ENCODE results near the gene WDR73.
A peak's percentile ranks its signal among the peaks of the same experiment; 100 is the strongest.
"Not testable (repeated sequence)": the region's sequence is repeated elsewhere in the genome, so short reads cannot be mapped to it uniquely, and the experiment has no call there.

The WDR73 gene

DNA sequence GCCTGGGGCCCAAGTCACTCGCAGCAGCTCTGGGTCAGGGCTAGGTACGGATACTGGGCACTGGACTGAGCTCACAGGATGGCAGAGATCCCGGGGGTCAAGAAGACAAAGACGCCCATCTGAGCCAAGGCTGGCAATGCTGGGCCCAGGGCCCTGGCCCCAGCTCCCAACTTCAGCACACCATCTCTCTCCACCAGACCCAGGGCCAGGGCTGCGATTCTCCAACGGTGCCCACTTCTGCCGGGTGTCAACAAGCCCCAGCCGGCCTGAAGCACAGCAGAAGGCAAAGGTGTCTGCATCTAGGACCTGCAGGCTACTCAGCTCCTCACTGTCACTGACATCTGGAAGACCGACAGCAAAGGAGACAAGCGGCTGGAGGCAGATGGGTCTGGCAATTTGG lies 8.6 kb downstream of the WDR73 start:
- Mint-ChIP-seq H3K9me3 (ENCODE audit: low read depth) (no peaks in the 10 kb centered on the region), H3K36me3 (peaks cover 10% of the 10 kb centered on the region), H3K4me1 (ENCODE audit: low read depth) (peaks cover 16% of the 10 kb centered on the region)

DNA sequence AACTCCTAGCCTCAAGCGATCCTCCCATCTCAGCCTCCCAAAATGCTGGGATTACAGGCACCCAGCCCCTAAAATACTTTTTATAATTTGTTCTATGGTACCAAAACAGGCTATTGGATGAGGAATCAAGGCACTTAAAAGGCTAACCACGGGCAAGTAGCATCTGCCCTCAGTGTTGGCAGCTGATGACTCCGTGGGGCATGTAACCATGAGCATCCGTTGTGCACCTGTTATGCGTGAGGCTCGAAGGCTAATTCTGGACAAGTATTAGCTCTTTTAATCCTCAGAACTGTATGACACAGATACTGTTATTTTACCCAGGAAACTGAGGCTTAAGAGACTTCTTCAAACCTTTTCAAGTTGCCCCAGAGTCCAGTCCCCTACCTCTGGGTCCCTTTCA lies 10.2 kb downstream of the WDR73 start:
- Mint-ChIP-seq H3K27ac (peak overlapping the region; percentile 50), H3K36me3 (peaks cover 10% of the 10 kb centered on the region), H3K27me3 (no peaks in the 10 kb centered on the region), H3K9me3 (ENCODE audit: low read depth) (no peaks in the 10 kb centered on the region), H3K4me3 (no peak overlapping the region), H3K4me1 (ENCODE audit: low read depth) (peaks cover 15% of the 10 kb centered on the region)

More for the DNA sequence above, 8.6 kb downstream of the WDR73 start:
- Mint-ChIP-seq H3K27me3 (no peaks in the 10 kb centered on the region), H3K27ac (no peak overlapping the region), H3K4me3 (no peak overlapping the region)

DNA sequence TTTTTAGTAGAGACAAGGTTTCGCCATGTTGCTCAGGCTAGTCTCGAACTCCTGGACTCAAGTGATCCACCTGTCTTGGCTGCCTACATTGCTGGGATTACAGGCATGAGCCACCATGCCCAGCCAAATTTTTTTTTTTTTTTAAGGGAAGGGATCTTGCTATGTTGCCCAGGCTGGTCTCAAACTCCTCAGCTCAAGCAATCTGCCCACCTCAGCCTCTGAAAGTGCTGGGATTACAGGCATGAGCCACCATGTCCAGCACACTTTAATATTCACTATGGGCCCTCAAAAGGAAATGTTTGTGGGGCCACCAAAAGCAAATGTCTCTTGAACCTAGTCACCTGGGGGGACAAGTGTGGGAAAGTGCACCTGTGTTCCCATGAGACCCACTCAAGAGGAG lies 11.4 kb downstream of the WDR73 start:
- peaks cover 19% of the 10 kb centered on the region for H3K4me1 Mint-ChIP-seq (ENCODE audit: low read depth)
- not testable (repeated sequence) for H3K27me3 Mint-ChIP-seq; H3K4me3 Mint-ChIP-seq; H3K36me3 Mint-ChIP-seq; H3K27ac Mint-ChIP-seq; H3K9me3 Mint-ChIP-seq (ENCODE audit: low read depth)

DNA sequence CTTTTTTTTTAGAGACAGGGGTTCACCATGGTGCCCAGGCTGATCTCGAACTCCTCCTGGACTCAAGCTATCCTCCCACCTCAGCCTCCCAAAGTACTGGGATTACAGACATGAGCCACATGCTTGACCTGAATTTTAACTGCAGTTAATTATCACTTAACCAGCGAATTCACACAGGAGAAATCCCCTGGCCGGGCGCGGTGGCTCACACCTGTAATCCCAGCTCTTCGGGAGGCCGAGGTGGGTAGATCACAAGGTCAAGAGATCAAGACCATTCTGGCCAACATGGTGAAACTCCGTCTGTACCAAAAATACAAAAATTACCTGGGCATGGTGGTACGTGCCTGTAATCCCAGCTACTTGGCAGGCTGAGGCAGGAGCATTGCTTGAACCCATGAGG lies 12.2 kb downstream of the WDR73 start:
- H3K4me1 Mint-ChIP-seq (ENCODE audit: low read depth): peaks cover 19% of the 10 kb centered on the region
- H3K9me3 Mint-ChIP-seq (ENCODE audit: low read depth); H3K27me3 Mint-ChIP-seq; H3K36me3 Mint-ChIP-seq; H3K4me3 Mint-ChIP-seq: not testable (repeated sequence)
- peak overlapping the region; percentile 11 for H3K27ac Mint-ChIP-seq

DNA sequence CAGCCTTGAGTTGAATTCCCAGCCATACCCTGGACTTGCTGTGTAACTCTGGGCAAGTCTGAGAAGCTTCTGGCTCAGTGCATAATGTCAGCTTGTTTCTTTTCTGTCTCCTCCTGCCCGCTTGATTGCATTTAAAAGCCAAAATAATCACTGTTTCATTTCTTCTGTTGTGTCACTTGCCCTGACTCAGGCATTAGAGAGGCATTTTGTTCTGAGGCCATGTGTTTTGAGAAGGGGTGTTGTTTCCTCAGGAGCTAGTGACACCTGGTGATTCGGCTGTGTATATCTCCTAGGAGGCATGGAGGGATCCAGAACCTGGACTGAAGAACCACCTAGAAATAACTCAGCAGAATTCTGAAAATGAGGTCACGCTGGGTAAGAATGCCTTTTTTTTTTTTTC lies 16.0 kb downstream of the WDR73 start:
- Mint-ChIP-seq H3K9me3 (ENCODE audit: low read depth) (no peaks in the 10 kb centered on the region), H3K36me3 (peaks cover 4% of the 10 kb centered on the region), H3K27ac (peak overlapping the region; percentile 81), H3K4me1 (ENCODE audit: low read depth) (peaks cover 40% of the 10 kb centered on the region), H3K4me3 (no peak overlapping the region), H3K27me3 (no peaks in the 10 kb centered on the region)

DNA sequence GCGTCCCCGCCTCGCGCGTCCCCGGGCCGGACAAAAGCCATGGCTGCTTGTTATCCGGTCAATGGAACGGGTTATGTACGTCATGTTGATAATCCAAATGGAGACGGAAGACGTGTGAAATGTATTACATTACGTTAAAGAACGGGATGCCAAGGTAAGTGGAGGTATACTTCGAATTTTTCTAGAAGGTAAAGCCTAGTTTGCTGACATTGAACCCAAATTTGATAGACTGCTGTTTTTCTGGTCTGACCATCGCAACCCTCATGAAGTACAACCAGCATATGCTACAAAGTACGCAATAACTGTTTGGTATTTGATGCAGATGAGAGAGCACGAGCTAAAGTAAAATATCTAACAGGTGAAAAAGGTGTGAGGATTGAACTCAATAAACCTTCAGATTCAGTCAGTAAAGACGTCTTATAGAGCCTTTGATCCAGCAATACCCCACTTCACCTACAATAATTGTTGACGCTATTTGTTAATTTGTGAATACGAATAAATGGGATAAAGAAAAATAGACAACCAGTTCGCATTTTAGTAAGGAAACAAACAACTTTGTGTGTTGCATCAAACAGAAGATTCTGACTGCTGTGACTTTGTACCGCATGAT lies 19.8 kb downstream of the WDR73 start:
- no peaks in the 10 kb centered on the region for H3K27me3 Mint-ChIP-seq
- peak overlapping the region; percentile 86 for H3K4me3 Mint-ChIP-seq
- H3K9me3 Mint-ChIP-seq (ENCODE audit: low read depth): no peaks in the 10 kb centered on the region
- H3K36me3 Mint-ChIP-seq: no peaks in the 10 kb centered on the region
- peak overlapping the region; percentile 69 for H3K27ac Mint-ChIP-seq
- peaks cover 45% of the 10 kb centered on the region for H3K4me1 Mint-ChIP-seq (ENCODE audit: low read depth)

DNA sequence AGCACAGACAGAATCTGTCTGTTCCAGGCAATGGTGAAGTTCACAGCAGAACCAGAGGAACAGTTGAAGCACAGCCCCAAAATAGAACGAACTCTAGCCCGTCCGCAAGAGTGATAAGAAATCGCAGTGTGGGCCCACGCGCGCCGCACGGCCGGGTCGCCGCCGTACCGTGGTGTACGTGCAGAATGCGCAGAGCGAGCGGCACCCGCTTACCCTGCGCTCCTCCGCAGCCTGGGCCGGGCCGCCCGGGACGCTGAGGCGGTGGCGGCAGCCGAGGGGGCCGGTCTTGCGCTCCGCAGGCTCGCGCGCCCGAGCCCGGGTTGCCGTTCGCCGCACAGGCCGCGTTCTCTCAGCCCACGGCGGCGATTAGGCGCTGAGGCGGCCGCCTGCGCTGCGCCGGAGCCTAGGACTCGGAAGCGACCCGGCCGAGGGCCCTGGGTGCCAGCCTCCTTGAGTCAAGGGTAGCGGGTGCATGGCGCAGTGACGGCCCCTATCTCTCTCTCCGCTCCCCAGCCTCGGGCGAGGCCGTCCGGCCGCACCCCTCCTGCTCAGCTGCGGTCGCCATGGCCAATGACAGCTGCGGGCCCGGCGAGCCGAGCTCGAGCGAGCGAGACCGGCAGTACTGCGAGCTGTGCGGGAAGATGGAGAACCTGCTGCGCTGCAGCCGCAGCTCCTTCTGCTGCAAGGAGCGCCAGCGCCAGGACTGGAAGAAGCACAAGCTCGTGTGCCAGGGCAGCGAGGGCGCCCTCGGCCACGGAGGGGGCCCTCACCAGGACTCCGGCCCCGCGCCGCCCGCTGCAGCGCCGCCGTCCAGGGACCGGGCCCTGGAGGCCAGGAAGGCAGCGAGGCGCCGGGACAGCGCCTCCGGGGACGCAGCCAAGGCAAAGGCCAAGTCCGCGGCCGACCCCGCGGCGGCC lies 20.5 kb downstream of the WDR73 start:
- Mint-ChIP-seq H3K9me3 (ENCODE audit: low read depth) (no peaks in the 10 kb centered on the region), H3K4me3 (peak overlapping the region; percentile 94), H3K36me3 (no peaks in the 10 kb centered on the region), H3K4me1 (ENCODE audit: low read depth) (peaks cover 45% of the 10 kb centered on the region), H3K27ac (peak overlapping the region; percentile 95), H3K27me3 (no peaks in the 10 kb centered on the region)

DNA sequence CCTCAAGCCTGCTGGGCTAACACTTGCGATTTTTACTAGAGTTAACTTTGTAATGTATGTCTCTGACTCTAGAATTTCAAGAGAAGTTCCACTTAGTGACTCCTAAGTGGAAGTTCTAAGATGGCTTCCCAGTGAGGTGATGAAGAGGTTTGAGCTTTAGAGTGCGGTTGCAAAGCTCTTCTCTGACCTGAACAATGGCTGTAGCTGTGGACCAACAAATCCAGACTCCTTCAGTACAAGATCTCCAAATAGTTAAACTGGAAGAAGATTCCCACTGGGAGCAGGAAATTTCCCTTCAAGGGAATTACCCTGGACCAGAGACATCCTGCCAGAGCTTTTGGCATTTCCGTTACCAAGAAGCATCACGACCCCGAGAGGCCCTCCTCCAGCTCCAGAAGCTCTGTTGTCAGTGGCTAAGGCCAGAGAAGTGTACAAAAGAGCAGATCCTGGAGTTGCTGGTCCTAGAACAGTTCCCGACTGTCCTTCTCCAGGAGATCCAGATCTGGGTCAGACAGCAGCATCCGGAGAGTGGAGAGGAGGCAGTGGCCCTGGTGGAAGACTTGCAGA lies 22.3 kb downstream of the WDR73 start:
- no peaks in the 10 kb centered on the region for H3K27me3 Mint-ChIP-seq
- no peaks in the 10 kb centered on the region for H3K36me3 Mint-ChIP-seq
- peak overlapping the region; percentile 94 for H3K4me3 Mint-ChIP-seq
- H3K4me1 Mint-ChIP-seq (ENCODE audit: low read depth): peaks cover 37% of the 10 kb centered on the region
- peak overlapping the region; percentile 95 for H3K27ac Mint-ChIP-seq
- H3K9me3 Mint-ChIP-seq (ENCODE audit: low read depth): no peaks in the 10 kb centered on the region

DNA sequence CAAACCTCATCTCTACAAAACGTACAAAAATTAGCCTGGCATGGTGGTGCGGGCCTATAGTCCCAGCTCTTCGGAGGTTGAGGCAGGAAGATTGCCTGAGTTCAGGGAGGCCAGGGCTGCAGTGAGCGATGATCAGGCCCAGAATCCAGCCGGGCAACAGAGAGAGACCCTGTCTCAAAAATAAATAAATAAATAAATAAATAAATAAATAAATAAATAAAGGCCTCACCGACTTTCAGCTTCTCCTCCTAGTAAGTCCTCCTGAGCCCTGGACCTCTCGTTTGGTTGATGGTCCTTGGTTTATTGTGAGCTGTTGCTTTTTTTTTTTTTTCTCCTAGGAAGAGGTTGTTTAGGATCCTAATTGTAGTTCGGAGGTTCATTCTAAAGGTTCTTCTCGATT lies 25.1 kb downstream of the WDR73 start:
- no peak overlapping the region for H3K4me3 Mint-ChIP-seq
- H3K4me1 Mint-ChIP-seq (ENCODE audit: low read depth): peaks cover 17% of the 10 kb centered on the region
- H3K27me3 Mint-ChIP-seq: no peaks in the 10 kb centered on the region
- H3K36me3 Mint-ChIP-seq: peaks cover 8% of the 10 kb centered on the region
- H3K9me3 Mint-ChIP-seq (ENCODE audit: low read depth): no peaks in the 10 kb centered on the region
- no peak overlapping the region for H3K27ac Mint-ChIP-seq

DNA sequence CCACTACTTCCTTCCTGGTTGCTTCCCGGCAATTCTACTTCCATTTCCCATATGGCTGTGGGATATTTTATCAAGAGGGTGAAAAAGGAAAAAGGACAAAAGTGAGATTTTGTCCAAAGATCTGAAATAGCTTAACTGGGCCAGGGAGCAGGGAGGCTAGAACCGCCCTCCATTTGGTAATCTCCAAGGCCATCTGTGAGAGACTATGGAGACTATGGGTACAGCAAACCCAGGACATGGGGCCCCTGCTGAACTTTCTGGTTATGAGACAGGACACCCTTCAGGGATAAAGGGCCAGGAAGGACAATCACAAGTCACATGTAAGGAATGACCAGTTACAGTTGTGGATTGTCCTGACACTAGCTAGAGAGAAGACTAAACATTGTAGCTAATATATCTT lies 29.0 kb downstream of the WDR73 start:
- Mint-ChIP-seq H3K36me3 (peaks cover 31% of the 10 kb centered on the region), H3K4me3 (no peak overlapping the region), H3K27me3 (no peaks in the 10 kb centered on the region), H3K9me3 (ENCODE audit: low read depth) (no peaks in the 10 kb centered on the region), H3K4me1 (ENCODE audit: low read depth) (no peaks in the 10 kb centered on the region), H3K27ac (no peak overlapping the region)

DNA sequence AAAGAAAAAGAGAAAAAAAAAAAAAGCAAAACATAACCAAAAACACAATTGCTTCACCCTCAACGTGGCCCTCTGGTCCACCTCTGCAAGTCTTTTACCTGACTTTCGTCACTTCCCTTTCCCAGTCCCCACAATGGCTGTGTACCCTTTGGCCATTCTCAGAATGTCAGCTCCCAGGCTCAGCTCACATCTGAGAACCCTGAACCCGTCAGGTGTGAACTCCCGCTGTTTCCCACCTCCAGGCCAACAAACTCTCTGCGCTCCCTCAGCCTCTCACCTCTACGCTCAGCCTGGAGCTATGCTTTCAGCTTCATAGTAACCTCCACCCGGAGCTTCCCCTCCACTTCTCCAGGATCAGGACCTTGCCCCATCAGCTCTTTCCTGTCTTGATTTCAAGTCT lies 29.7 kb downstream of the WDR73 start:
- H3K27ac Mint-ChIP-seq: peak overlapping the region; percentile 54
- no peaks in the 10 kb centered on the region for H3K27me3 Mint-ChIP-seq
- no peaks in the 10 kb centered on the region for H3K4me1 Mint-ChIP-seq (ENCODE audit: low read depth)
- H3K36me3 Mint-ChIP-seq: peaks cover 33% of the 10 kb centered on the region
- H3K4me3 Mint-ChIP-seq: no peak overlapping the region
- no peaks in the 10 kb centered on the region for H3K9me3 Mint-ChIP-seq (ENCODE audit: low read depth)

DNA sequence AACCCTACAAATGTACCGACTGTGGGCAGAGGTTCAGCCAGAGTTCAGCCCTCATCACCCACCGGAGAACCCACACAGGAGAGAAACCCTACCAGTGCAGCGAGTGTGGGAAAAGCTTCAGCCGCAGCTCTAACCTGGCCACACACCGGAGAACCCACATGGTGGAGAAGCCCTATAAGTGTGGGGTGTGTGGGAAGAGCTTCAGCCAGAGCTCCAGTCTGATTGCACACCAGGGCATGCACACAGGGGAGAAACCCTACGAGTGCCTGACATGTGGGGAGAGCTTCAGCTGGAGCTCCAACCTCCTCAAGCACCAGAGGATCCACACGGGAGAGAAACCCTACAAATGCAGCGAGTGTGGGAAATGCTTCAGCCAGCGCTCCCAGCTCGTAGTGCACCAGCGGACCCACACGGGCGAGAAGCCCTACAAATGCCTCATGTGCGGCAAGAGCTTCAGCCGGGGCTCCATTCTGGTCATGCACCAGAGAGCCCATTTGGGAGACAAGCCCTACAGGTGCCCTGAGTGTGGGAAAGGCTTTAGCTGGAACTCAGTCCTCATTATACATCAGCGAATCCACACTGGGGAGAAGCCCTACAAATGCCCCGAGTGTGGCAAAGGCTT lies 32.6 kb downstream of the WDR73 start:
- Mint-ChIP-seq H3K27me3 (no peaks in the 10 kb centered on the region), H3K4me1 (ENCODE audit: low read depth) (no peaks in the 10 kb centered on the region), H3K27ac (no peak overlapping the region), H3K4me3 (no peak overlapping the region), H3K9me3 (ENCODE audit: low read depth) (no peaks in the 10 kb centered on the region), H3K36me3 (peaks cover 33% of the 10 kb centered on the region)

DNA sequence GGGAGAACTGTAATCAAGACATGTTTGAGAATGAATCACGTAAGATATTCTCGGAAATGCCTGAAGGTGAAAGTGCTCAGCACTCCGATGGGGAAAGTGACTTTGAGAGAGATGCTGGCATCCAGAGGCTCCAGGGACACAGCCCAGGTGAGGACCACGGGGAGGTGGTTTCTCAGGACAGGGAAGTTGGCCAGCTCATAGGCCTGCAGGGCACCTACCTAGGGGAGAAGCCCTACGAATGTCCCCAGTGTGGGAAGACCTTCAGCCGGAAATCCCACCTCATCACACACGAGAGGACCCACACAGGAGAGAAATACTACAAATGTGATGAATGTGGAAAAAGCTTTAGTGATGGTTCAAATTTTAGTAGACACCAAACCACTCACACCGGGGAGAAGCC lies 33.5 kb downstream of the WDR73 start:
- Mint-ChIP-seq H3K4me1 (ENCODE audit: low read depth) (peaks cover 2% of the 10 kb centered on the region), H3K4me3 (no peak overlapping the region), H3K36me3 (peaks cover 33% of the 10 kb centered on the region), H3K27ac (no peak overlapping the region), H3K27me3 (no peaks in the 10 kb centered on the region), H3K9me3 (ENCODE audit: low read depth) (no peaks in the 10 kb centered on the region)

DNA sequence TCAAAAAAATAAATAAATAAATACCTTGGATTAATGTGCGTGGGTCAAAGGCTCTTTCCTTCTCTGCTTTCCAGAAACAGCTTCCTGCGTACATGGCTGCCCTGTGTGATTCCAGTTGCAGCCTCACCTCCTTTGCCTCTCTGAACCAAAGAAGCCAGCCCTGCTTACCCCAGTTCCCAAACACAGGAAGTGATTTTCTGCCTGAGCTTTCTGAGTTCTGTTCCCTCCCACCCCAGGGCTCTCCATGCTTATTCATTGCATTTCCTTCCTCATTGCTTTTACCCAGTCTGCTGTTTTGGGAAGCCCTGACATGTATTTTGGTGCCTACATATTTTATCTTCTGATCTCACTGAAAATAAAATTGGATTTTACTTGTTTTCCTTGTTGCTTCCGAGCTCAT lies 37.8 kb downstream of the WDR73 start:
- H3K36me3 Mint-ChIP-seq: peaks cover 15% of the 10 kb centered on the region
- H3K4me3 Mint-ChIP-seq: no peak overlapping the region
- no peaks in the 10 kb centered on the region for H3K9me3 Mint-ChIP-seq (ENCODE audit: low read depth)
- no peaks in the 10 kb centered on the region for H3K27me3 Mint-ChIP-seq
- H3K4me1 Mint-ChIP-seq (ENCODE audit: low read depth): peaks cover 4% of the 10 kb centered on the region
- H3K27ac Mint-ChIP-seq: no peak overlapping the region

DNA sequence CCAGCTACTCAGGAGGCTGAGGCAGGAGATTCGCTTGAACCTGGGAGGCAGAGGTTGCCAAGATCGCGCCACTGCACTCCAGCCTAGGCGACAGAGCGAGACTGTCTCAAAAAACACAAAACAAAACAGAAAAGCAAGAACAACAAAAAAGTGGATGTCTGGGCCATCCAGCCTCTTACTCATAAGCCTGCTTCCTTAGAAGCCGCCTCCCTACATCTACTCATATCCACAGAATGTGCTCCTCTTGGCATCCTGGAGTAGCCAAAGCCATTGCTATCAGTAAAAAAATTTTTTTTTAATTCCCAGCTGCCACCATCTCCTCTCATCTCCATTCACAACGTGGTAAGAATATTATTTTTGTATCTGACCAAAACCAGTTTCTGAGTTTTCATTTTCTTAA lies 42.5 kb downstream of the WDR73 start:
- Mint-ChIP-seq H3K27me3 (no peaks in the 10 kb centered on the region), H3K9me3 (ENCODE audit: low read depth) (no peaks in the 10 kb centered on the region), H3K36me3 (peaks cover 6% of the 10 kb centered on the region), H3K4me1 (ENCODE audit: low read depth) (peaks cover 10% of the 10 kb centered on the region), H3K4me3 (no peak overlapping the region), H3K27ac (no peak overlapping the region)
